Uterus (tissue), 2 donors: Measurements from ENCODE around the gene CCL19.

Source experiments
- CTCF ChIP-seq, 4 experiments: fragments of 200-600 bp in 2 of 4; fragments of 450-650 bp in 2 of 4; sonication (generic) in 2 of 4; IDR thresholded peaks; one replicate each; pipeline ENCODE4 v1.5.1; 2016 to 2019; ENCODE audit warnings: antibody characterized with exemption in 4 of 4, mild to moderate bottlenecking in 2 of 4, moderate library complexity in 1 of 4
- POLR2A ChIP-seq, 2 donors: fragments of 450-650 bp; IDR thresholded peaks; one replicate each; pipeline ENCODE4 v1.6.1; 2016; ENCODE audit warnings: antibody characterized with exemption in 2 of 2, mild to moderate bottlenecking in 1 of 2, moderate library complexity in 1 of 2

- no peak for TF ChIP-seq CTCF (IDR thresholded peaks at IDR 0.05)
- no peak for TF ChIP-seq POLR2A (IDR thresholded peaks at IDR 0.05)
These were observed 19.8 kb downstream of the CCL19 start for GRCh38 chr9:34671307-34671706.
